ENCODE measurements around the gene RASGRP3. TPM values are rescaled to one million over a fixed set of nuclear protein-coding genes. Genes with fewer than 3 reads are reported as not detected.

The RASGRP3 gene
- total and polyA plus RNA-seq, 2 donors (not counting 3 experiments of a cell fraction or from before 2014, with no cell fraction given): 16.0 to 39.6 TPM

- H4K20me1 ChIP-seq (replicated peaks; ENCODE audit: control insufficient read depth, extremely low read depth, insufficient read depth, low read length): no peaks in the 10 kb centered on the region
- H3K4me3 ChIP-seq (replicated peaks in 1 of 3; ENCODE audit: insufficient read depth in 1 of 3, low read depth in 1 of 3, low read length in 3 of 3): no peak overlapping the region
- ChIA-PET POLR2A (no interaction called here), CTCF (interaction anchor here (0.7 to 1.6 kb wide), 6 partner anchors 9 to 89 kb away, joined by 3 to 6 read pairs (median 4); no protein-coding TSS in a partner anchor)
- peaks cover 29% of the 10 kb centered on the region for H3K4me1 ChIP-seq (ENCODE audit: control insufficient read depth, extremely low read depth, insufficient read depth, low read length)
- BruUV-seq (replicated peaks): no TSS peak
- no peaks in the 10 kb centered on the region for H3K9me3 ChIP-seq (replicated peaks; ENCODE audit: control insufficient read depth, insufficient read depth, low read length)
- DNase-seq (ENCODE audit: low read depth, low spot score): peak; percentile 35
- intact Hi-C loops (cut with micrococcal nuclease): no loop called here
- no peak overlapping the region for H3K9ac ChIP-seq (replicated peaks; ENCODE audit: extremely low read depth, insufficient read depth, low read length)
- dilution Hi-C loops (cut with MboI; ENCODE audit: extremely low pct_ligation_motif_present, low sequenced_read_pairs): no loop called here
- H3K27ac ChIP-seq (ENCODE audit: insufficient read depth, low read depth, low read length): no peak overlapping the region
- TF ChIP-seq POLR2A (IDR thresholded peaks at IDR 0.05; ENCODE audit: low read depth, low read length) (no peak), JUN (IDR thresholded peaks at IDR 0.05; ENCODE audit: borderline replicate concordance, insufficient read depth, insufficient read length, low read depth) (peak; percentile 21)
- H3K36me3 ChIP-seq (ENCODE audit: control insufficient read depth in 2 of 2, extremely low read depth in 1 of 2, insufficient read depth in 2 of 2, low read length in 2 of 2): no peaks in the 10 kb centered on the region
- H3K9me1 ChIP-seq (replicated peaks; ENCODE audit: control insufficient read depth, extremely low read depth, insufficient read depth, low read length): no peaks in the 10 kb centered on the region
- peaks cover 1 to 3% of the 10 kb centered on the region in 2 experiments for H3K27me3 ChIP-seq (ENCODE audit: control insufficient read depth in 2 of 2, insufficient read depth in 2 of 2, low read length in 2 of 2)
- peak overlapping the region; percentile 25 for H3K4me2 ChIP-seq (ENCODE audit: insufficient read depth, low read length)
- H3K79me2 ChIP-seq (ENCODE audit: control insufficient read depth, insufficient read depth, low read length): no peaks in the 10 kb centered on the region
- H2AFZ ChIP-seq (ENCODE audit: low read depth, low read length): no peak overlapping the region
- no peak for FAIRE-seq
Measured at GRCh38 chr2:33494155-33494779, 17.8 kb downstream of the RASGRP3 start.

GRCh38 chr2:33494877-33495641 is 18.6 kb downstream of the RASGRP3 start:
- no peaks in the 10 kb centered on the region for H3K79me2 ChIP-seq (ENCODE audit: control insufficient read depth, insufficient read depth, low read length)
- H3K9me1 ChIP-seq (replicated peaks; ENCODE audit: control insufficient read depth, extremely low read depth, insufficient read depth, low read length): no peaks in the 10 kb centered on the region
- H3K27ac ChIP-seq (ENCODE audit: insufficient read depth, low read depth, low read length): no peak overlapping the region
- no peaks in the 10 kb centered on the region for H3K9me3 ChIP-seq (replicated peaks; ENCODE audit: control insufficient read depth, insufficient read depth, low read length)
- H2AFZ ChIP-seq (ENCODE audit: low read depth, low read length): no peak overlapping the region
- POLR2A ChIA-PET: no interaction called here
- DNase-seq (ENCODE audit: low read depth, low spot score): no peak
- BruUV-seq (replicated peaks): no TSS peak
- H3K4me1 ChIP-seq (ENCODE audit: control insufficient read depth, extremely low read depth, insufficient read depth, low read length): peaks cover 29% of the 10 kb centered on the region
- peak; percentile 15 for FAIRE-seq
- no peak overlapping the region for H3K9ac ChIP-seq (replicated peaks; ENCODE audit: extremely low read depth, insufficient read depth, low read length)
- no peak overlapping the region for H3K4me2 ChIP-seq (ENCODE audit: insufficient read depth, low read length)
- CTCF ChIA-PET: interaction anchor here (0.7 to 1.0 kb wide), 4 partner anchors 9 to 88 kb away, joined by 3 to 6 read pairs (median 3); no protein-coding TSS in a partner anchor
- peaks cover 3 to 6% of the 10 kb centered on the region in 2 experiments for H3K27me3 ChIP-seq (ENCODE audit: control insufficient read depth in 2 of 2, insufficient read depth in 2 of 2, low read length in 2 of 2)
- intact Hi-C loops (cut with micrococcal nuclease): no loop called here
- TF ChIP-seq JUN (IDR thresholded peaks at IDR 0.05; ENCODE audit: borderline replicate concordance, insufficient read depth, insufficient read length, low read depth) (no peak), GATA2 (IDR thresholded peaks at IDR 0.05; ENCODE audit: insufficient read depth, insufficient read length, low read depth, low read length) (no peak), MYC (IDR thresholded peaks at IDR 0.05; ENCODE audit: low read depth, low read length) (no peak), EZH2 (IDR thresholded peaks at IDR 0.05; ENCODE audit: borderline replicate concordance, low read depth, low read length, severe bottlenecking) (no peak), POLR2A (IDR thresholded peaks at IDR 0.05; ENCODE audit: low read depth, low read length) (no peak), MAX (IDR thresholded peaks at IDR 0.05; ENCODE audit: insufficient read depth, insufficient read length) (no peak), POLR2AphosphoS5 (IDR thresholded peaks at IDR 0.05; ENCODE audit: insufficient read depth, low read depth, low read length) (no peak), FOS (IDR thresholded peaks at IDR 0.05; ENCODE audit: borderline replicate concordance, insufficient read depth, low read length) (no peak), CTCF (IDR thresholded peaks at IDR 0.05; ENCODE audit: extremely low read depth in 1 of 2, insufficient read depth in 1 of 2, low read depth in 1 of 2, low read length in 2 of 2) (no peak)
- no peaks in the 10 kb centered on the region for H3K36me3 ChIP-seq (ENCODE audit: control insufficient read depth in 2 of 2, extremely low read depth in 1 of 2, insufficient read depth in 2 of 2, low read length in 2 of 2)
- no peak overlapping the region for H3K4me3 ChIP-seq (replicated peaks in 1 of 3; ENCODE audit: insufficient read depth in 1 of 3, low read depth in 1 of 3, low read length in 3 of 3)
- no peaks in the 10 kb centered on the region for H4K20me1 ChIP-seq (replicated peaks; ENCODE audit: control insufficient read depth, extremely low read depth, insufficient read depth, low read length)
- dilution Hi-C loops (cut with MboI; ENCODE audit: extremely low pct_ligation_motif_present, low sequenced_read_pairs): no loop called here

Measured in endothelial cell of umbilical vein (primary cell).